Endothelial cell of umbilical vein (primary cell): ENCODE data around the gene MEX3C. TPM values are rescaled to one million over a fixed set of nuclear protein-coding genes. Genes with fewer than 3 reads are reported as not detected.

Source experiments
- BruUV-seq: library from RNA; stranded (reverse); fragments of 400-500 nt; replicated peaks from 2 replicates; lab custom pipeline; 2021; lab: Mats Ljungman, UMichigan
- CTCF ChIA-PET: fragments of 300-600, 350-600 bp; sonication (Branson Sonifier 250); formaldehyde crosslinking; loops from one replicate; lab custom pipeline; 2021; ENCODE audit warnings: antibody characterized with exemption, inconsistent platforms; lab: Charles Lee
- POLR2A ChIA-PET: fragments of 300-600, 350-600 bp; sonication (Branson Sonifier 250); formaldehyde crosslinking; loops from one replicate; lab custom pipeline; 2021; ENCODE audit warnings: antibody characterized with exemption, inconsistent platforms; lab: Charles Lee
- DNase-seq: peaks from one replicate; pipeline ENCODE4 v3.0.0-alpha.2; 2011; ENCODE audit warnings: low read depth, low spot score
- FAIRE-seq: peaks from 2 replicates; lab custom pipeline; 2011; peaks lifted over from hg19 to GRCh38; lab: Jason Lieb, UNC
- H2AFZ ChIP-seq: 2 replicates; pipeline ENCODE4 v1.6.0; 2012; ENCODE audit warnings: low read depth, low read length, control low read depth, inconsistent platforms
- H3K27ac ChIP-seq: 2 replicates; pipeline ENCODE4 v1.5.1; 2011; ENCODE audit warnings: low read depth, mild to moderate bottlenecking, control low read depth, low read length, moderate library complexity; ENCODE audit not compliant: insufficient read depth
- H3K27me3 ChIP-seq, 2 experiments: 2 replicates each; pipeline versions ENCODE4 v1.6.0 to v1.6.1; 2011; ENCODE audit warnings: low read length in 2 of 2, mixed read lengths in 1 of 2; ENCODE audit not compliant: control insufficient read depth in 2 of 2, insufficient read depth in 2 of 2
- H3K36me3 ChIP-seq, 2 experiments: 2 replicates in 1 of 2; 3 replicates in 1 of 2; pipeline ENCODE4 v1.5.1; 2011; ENCODE audit warnings: low read length in 2 of 2, mild to moderate bottlenecking in 1 of 2, moderate library complexity in 1 of 2; ENCODE audit not compliant: control insufficient read depth in 2 of 2, insufficient read depth in 2 of 2; ENCODE audit errors: extremely low read depth in 1 of 2
- H3K4me1 ChIP-seq: 3 replicates; pipeline ENCODE4 v1.5.1; 2011; ENCODE audit warnings: mild to moderate bottlenecking, low read length; ENCODE audit not compliant: control insufficient read depth, insufficient read depth; ENCODE audit errors: extremely low read depth
- H3K4me2 ChIP-seq: 2 replicates; pipeline ENCODE4 v1.6.1; 2011; ENCODE audit warnings: low read length, control low read depth, mixed read lengths; ENCODE audit not compliant: insufficient read depth
- H3K4me3 ChIP-seq, 3 experiments: fragments of 200-600 bp in 1 of 3; sonication (generic), shearing (Covaris generic) in 1 of 3; replicated peaks in 1 of 3; 2 replicates each; pipeline ENCODE4 v1.5.1; 2011 to 2016; ENCODE audit warnings: control low read depth in 3 of 3, low read length in 3 of 3, mild to moderate bottlenecking in 2 of 3, inconsistent platforms in 1 of 3, low read depth in 1 of 3, moderate library complexity in 1 of 3; ENCODE audit not compliant: insufficient read depth in 1 of 3
- H3K79me2 ChIP-seq: 2 replicates; pipeline ENCODE4 v1.6.0; 2012; ENCODE audit warnings: low read length, inconsistent platforms; ENCODE audit not compliant: control insufficient read depth, insufficient read depth
- H3K9ac ChIP-seq: replicated peaks from 2 replicates; pipeline ENCODE3; 2011; ENCODE audit warnings: low read length, control low read depth; ENCODE audit not compliant: insufficient read depth; ENCODE audit errors: extremely low read depth
- H3K9me1 ChIP-seq: replicated peaks from 3 replicates; pipeline ENCODE4 v1.6.0; 2011; ENCODE audit warnings: mild to moderate bottlenecking, low read length; ENCODE audit not compliant: control insufficient read depth, insufficient read depth; ENCODE audit errors: extremely low read depth
- H3K9me3 ChIP-seq: replicated peaks from 2 replicates; pipeline ENCODE4 v1.5.1; 2012; ENCODE audit warnings: low read length, inconsistent platforms; ENCODE audit not compliant: control insufficient read depth, insufficient read depth
- H4K20me1 ChIP-seq: replicated peaks from 2 replicates; pipeline ENCODE3; 2011; ENCODE audit warnings: mild to moderate bottlenecking, low read length; ENCODE audit not compliant: control insufficient read depth, insufficient read depth; ENCODE audit errors: extremely low read depth
- CTCF ChIP-seq, 2 donors: IDR thresholded peaks; 1 replicate in 1 of 2; 2 replicates in 1 of 2; pipeline ENCODE4 v1.5.1; 2011; ENCODE audit warnings: low read length in 2 of 2, mild to moderate bottlenecking in 2 of 2, moderate library complexity in 2 of 2, control low read depth in 1 of 2, inconsistent platforms in 1 of 2, low read depth in 1 of 2; ENCODE audit not compliant: insufficient read depth in 1 of 2; ENCODE audit errors: extremely low read depth in 1 of 2
- EZH2 ChIP-seq: IDR thresholded peaks from 2 replicates; pipeline ENCODE4 v1.6.1; 2012; ENCODE audit warnings: borderline replicate concordance, low read depth, mild to moderate bottlenecking, moderate library complexity, low read length, inconsistent platforms; ENCODE audit not compliant: severe bottlenecking
- FOS ChIP-seq: IDR thresholded peaks from 2 replicates; pipeline ENCODE4 v1.6.1; 2011; ENCODE audit warnings: mild to moderate bottlenecking, low read length, moderate library complexity, borderline replicate concordance; ENCODE audit not compliant: insufficient read depth
- GATA2 ChIP-seq: IDR thresholded peaks from 2 replicates; pipeline ENCODE4 v1.7.0; 2011; ENCODE audit warnings: low read depth, mild to moderate bottlenecking, moderate library complexity, mixed read lengths, low read length; ENCODE audit not compliant: insufficient read length, insufficient read depth
- JUN ChIP-seq: IDR thresholded peaks from 2 replicates; pipeline ENCODE4 v1.6.1; 2011; ENCODE audit warnings: borderline replicate concordance, low read depth; ENCODE audit not compliant: insufficient read length, insufficient read depth
- MAX ChIP-seq: IDR thresholded peaks from 2 replicates; pipeline ENCODE4 v1.6.1; 2011; ENCODE audit not compliant: insufficient read depth, insufficient read length
- MYC ChIP-seq: IDR thresholded peaks from one replicate; pipeline ENCODE4 v1.6.1; 2011; ENCODE audit warnings: mild to moderate bottlenecking, low read depth, low read length
- POLR2A ChIP-seq: IDR thresholded peaks from 2 replicates; pipeline ENCODE4 v1.6.1; 2012; ENCODE audit warnings: low read depth, mild to moderate bottlenecking, control low read depth, low read length
- POLR2AphosphoS5 ChIP-seq: IDR thresholded peaks from 2 replicates; pipeline ENCODE4 v1.6.1; 2012; ENCODE audit warnings: low read depth, mild to moderate bottlenecking, control low read depth, low read length, moderate library complexity; ENCODE audit not compliant: insufficient read depth
- dilution Hi-C: fragments of 300-500 bp; cut with MboI; formaldehyde crosslinking; loops from one replicate; pipeline ENCODE4 v1.15.0; 2019; ENCODE audit warnings: low sequenced_read_pairs; ENCODE audit not compliant: extremely low pct_ligation_motif_present
- intact Hi-C: fragments of 100-400 bp; cut with micrococcal nuclease; formaldehyde crosslinking; loops from one replicate; pipeline ENCODE4 v1.10.0; 2022
- polyA plus RNA-seq, 4 experiments: library from polyadenylated mRNA; depleted of rRNA in 3 of 4; stranded (reverse) in 3 of 4; unstranded in 1 of 4; fragments of >200 nt; gene quantifications; 2 replicates each; pipeline versions ENCODE4 v1.2.1 to v1.2.3, GENCODE V29; 2011 to 2012; ENCODE audit warnings: missing spikeins in 1 of 4
- total RNA-seq: library from RNA; stranded (reverse); gene quantifications from 2 replicates; pipeline ENCODE4 v1.2.3, GENCODE V29; 2021

The MEX3C gene
- total and polyA plus RNA-seq, 2 donors (not counting 3 experiments of a cell fraction or from before 2014, with no cell fraction given), result 23.4 to 45.7 TPM

GRCh38 chr18:51226068-51226467 lies 28.6 kb upstream of the MEX3C start:
- DNase-seq (no peak), FAIRE-seq (no peak)
- ChIA-PET CTCF (no interaction called here), POLR2A (no interaction called here)
- Histone ChIP-seq H3K79me2 (no peaks in the 10 kb centered on the region), H3K27me3 (no peaks in the 10 kb centered on the region), H3K36me3 (no peaks in the 10 kb centered on the region), H3K4me1 (no peaks in the 10 kb centered on the region), H3K9ac (no peak overlapping the region), H2AFZ (no peak overlapping the region), H3K4me3 (no peak overlapping the region), H3K9me3 (no peaks in the 10 kb centered on the region), H3K9me1 (no peaks in the 10 kb centered on the region), H4K20me1 (no peaks in the 10 kb centered on the region), H3K4me2 (no peak overlapping the region), H3K27ac (no peak overlapping the region)
- dilution Hi-C loops (no loop called here), intact Hi-C loops (no loop called here)
- BruUV-seq, result no TSS peak
- TF ChIP-seq MYC, result no peak
- no peak for TF ChIP-seq GATA2
- TF ChIP-seq EZH2, result no peak
- no peak for TF ChIP-seq CTCF (IDR thresholded peaks at IDR 0.05; ENCODE audit: extremely low read depth in 1 of 2, insufficient read depth in 1 of 2, low read depth in 1 of 2, low read length in 2 of 2)

- no peak overlapping the region for H3K27ac ChIP-seq
- H2AFZ ChIP-seq, result no peak overlapping the region
- no peak overlapping the region for H3K4me3 ChIP-seq
- intact Hi-C loops, result no loop called here
- H3K4me2 ChIP-seq, result no peak overlapping the region
- H4K20me1 ChIP-seq, result no peaks in the 10 kb centered on the region
- POLR2A ChIA-PET, result no interaction called here
- peaks cover 10% of the 10 kb centered on the region for H3K4me1 ChIP-seq
- CTCF ChIA-PET, result interaction anchor here (1.4 kb wide), 1 partner anchor 9 kb away, joined by 3 read pairs; no protein-coding TSS in a partner anchor
- no peak overlapping the region for H3K9ac ChIP-seq
- no TSS peak for BruUV-seq
- H3K9me3 ChIP-seq, result no peaks in the 10 kb centered on the region
- no peaks in the 10 kb centered on the region for H3K36me3 ChIP-seq
- no peaks in the 10 kb centered on the region for H3K79me2 ChIP-seq
- DNase-seq (no peak), FAIRE-seq (no peak)
- no peaks in the 10 kb centered on the region for H3K9me1 ChIP-seq
- peaks cover 0 to 1% of the 10 kb centered on the region in 2 experiments for H3K27me3 ChIP-seq
- TF ChIP-seq POLR2AphosphoS5 (no peak), MAX (no peak), JUN (no peak), CTCF (IDR thresholded peaks at IDR 0.05; ENCODE audit: extremely low read depth in 1 of 2, insufficient read depth in 1 of 2, low read depth in 1 of 2, low read length in 2 of 2) (no peak), MYC (no peak), GATA2 (no peak), FOS (no peak), EZH2 (no peak), POLR2A (no peak)
- dilution Hi-C loops, result no loop called here
Measured at GRCh38 chr18:51212606-51213005, 15.1 kb upstream of the MEX3C start.
